Prostate gland (tissue), 2 donors: ENCODE results near the gene CST3.

Experiments
- POLR2A ChIP-seq: fragments of 450-650 bp; IDR thresholded peaks from one replicate; pipeline ENCODE4 v1.6.1; 2016; ENCODE audit warnings: antibody characterized with exemption, mild to moderate bottlenecking
- POLR2AphosphoS5 ChIP-seq: sonication (generic); formaldehyde crosslinking; IDR thresholded peaks from one replicate; pipeline ENCODE4 v1.6.1; 2017; ENCODE audit warnings: antibody characterized with exemption
- TF ChIP-seq, protein P1 (sequence below), 4 experiments: fragments of 200-600 bp in 2 of 4; fragments of 450-650 bp in 2 of 4; sonication (generic) in 2 of 4; IDR thresholded peaks; 1 replicate in 3 of 4; 2 replicates in 1 of 4; pipeline ENCODE4 v1.5.1; 2016 to 2019; ENCODE audit warnings: antibody characterized with exemption in 4 of 4, mild to moderate bottlenecking in 2 of 4, moderate library complexity in 2 of 4

DNA sequence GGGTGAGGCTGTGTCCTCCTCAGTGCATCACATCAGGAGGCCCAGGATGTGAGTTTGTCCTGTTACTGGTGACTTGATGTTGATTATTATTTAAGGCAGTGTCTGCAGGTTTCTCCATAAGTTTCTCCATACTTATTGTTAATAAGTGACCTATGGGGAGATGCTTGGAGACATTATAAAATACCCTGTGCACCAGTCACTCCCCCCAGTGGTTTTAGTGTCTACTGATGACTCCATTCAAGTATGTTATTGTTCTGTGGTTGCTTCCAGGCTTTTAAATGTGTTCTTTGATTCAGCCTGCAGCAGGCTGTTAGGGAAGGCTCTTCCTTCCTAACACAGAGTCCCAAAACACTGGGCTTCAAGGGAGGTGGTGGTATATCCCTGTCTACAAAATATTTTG lies 14.6 kb upstream of the CST3 start:
- TF ChIP-seq, protein P1, sequence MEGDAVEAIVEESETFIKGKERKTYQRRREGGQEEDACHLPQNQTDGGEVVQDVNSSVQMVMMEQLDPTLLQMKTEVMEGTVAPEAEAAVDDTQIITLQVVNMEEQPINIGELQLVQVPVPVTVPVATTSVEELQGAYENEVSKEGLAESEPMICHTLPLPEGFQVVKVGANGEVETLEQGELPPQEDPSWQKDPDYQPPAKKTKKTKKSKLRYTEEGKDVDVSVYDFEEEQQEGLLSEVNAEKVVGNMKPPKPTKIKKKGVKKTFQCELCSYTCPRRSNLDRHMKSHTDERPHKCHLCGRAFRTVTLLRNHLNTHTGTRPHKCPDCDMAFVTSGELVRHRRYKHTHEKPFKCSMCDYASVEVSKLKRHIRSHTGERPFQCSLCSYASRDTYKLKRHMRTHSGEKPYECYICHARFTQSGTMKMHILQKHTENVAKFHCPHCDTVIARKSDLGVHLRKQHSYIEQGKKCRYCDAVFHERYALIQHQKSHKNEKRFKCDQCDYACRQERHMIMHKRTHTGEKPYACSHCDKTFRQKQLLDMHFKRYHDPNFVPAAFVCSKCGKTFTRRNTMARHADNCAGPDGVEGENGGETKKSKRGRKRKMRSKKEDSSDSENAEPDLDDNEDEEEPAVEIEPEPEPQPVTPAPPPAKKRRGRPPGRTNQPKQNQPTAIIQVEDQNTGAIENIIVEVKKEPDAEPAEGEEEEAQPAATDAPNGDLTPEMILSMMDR (IDR thresholded peaks at IDR 0.05) = no peak
- no peak for TF ChIP-seq POLR2AphosphoS5
- no peak for TF ChIP-seq POLR2A
